NCI-H82 treated with DMSO at 0.1 percent for 48 hours (cell line): ENCODE measurements around the gene KDM4B.
"Not testable (repeated sequence)": the region's sequence is repeated elsewhere in the genome, so short reads cannot be mapped to it uniquely, and the experiment has no call there.

Source experiments
- DNase-seq: peaks from one replicate; lab custom pipeline; 2025; ENCODE audit not compliant: unreplicated experiment; lab: John Stamatoyannopoulos, UW

KDM4B gene

DNA sequence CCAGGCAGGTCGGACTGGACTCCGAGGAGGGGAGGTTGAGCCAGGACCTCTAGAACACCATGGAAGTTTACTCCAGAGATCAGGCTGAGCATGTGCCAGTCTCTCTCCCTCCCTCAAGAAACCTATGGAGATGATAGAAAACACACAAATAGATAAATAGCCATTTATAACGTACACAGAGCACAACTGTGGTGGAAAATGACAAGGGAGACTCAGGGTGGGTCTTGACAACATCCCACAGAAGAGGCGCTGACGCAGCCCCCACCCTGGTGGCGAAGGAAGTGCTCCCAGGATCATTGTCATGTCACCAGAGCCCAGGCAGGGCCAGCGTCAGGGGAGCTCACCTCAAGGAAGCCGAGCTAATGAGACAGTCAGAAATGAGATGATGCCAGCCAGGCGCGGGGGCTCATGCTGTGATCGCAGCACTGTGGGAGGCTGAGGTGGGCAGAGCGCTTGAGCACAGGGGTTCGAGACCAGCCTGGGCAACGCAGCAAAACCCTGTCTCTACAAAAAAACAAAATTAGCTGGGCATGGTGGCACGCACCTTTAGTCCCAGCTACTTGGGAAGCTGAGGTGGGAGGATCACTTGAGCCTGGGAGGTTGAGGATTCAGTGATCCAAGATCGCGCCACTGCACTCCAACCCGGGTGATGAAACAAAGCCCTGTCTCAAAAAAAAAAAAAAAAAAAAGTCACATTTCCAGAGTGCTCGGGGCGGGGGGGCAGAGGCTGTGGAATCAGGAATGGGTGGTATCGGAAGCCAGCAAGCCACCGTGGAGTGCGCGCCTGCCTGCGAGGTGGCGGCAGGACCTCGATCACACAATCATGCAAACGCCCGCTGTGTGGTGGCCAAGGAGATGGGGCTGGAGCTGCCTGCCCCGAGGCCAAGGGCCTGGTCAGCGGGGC lies 178.4 kb downstream of the KDM4B start:
- no peak for DNase-seq

- no peak for DNase-seq
Observed at GRCh38 chr19:5147978-5148793, 179.3 kb downstream of the KDM4B start.

DNA sequence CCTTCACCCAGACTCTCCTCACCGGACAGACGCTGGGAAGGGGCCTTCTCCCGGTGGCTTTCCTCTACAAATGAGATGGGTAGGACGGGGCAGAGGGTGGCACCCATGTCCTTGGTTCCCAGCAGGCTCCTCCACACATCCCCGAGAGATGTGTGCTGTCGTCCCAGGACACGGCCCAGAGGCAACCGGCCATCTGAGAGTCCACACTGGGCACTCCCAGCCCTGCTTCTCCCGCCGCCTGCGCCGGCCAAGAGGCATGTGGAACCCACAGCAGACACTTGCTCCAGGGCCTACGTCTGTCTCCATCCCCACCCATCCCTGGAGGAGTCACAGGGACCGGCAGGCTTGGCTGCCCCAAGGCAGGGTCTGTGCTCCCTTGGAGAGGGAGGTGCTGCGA lies 179.9 kb downstream of the KDM4B start:
- DNase-seq = no peak

- DNase-seq = no peak
Observed at GRCh38 chr19:5149508-5149907, 180.6 kb downstream of the KDM4B start.

- no peak for DNase-seq
Observed at GRCh38 chr19:5149932-5150901, 181.3 kb downstream of the KDM4B start.

DNA sequence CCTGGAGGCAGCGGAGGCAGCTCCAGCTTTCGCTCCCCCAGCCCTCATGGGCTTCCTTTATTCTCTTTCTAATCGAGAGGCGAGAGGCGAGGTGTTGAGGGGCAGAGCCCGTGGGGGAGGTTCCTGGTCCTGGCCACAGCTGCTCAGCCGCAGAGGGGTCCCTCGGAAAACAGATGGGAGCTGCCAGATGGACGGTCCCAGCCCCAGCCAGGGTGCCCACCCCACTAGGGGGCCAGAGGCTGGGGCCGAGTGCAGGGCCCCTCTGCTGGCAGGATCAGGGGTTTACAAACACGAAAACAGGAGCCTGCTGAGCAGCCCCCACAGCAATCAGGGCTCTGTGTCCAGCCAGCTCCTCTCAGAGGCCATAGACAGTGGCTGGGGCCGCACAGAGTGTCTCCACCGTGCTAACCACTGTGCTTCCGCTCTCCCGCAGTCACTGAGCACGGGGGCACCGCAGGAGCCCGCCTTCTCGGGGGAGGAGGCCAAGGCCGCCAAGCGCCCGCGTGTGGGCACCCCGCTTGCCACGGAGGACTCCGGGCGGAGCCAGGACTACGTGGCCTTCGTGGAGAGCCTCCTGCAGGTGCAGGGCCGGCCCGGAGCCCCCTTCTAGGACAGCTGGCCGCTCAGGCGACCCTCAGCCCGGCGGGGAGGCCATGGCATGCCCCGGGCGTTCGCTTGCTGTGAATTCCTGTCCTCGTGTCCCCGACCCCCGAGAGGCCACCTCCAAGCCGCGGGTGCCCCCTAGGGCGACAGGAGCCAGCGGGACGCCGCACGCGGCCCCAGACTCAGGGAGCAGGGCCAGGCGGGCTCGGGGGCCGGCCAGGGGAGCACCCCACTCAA lies 182.2 kb downstream of the KDM4B start:
- DNase-seq = no peak

DNA sequence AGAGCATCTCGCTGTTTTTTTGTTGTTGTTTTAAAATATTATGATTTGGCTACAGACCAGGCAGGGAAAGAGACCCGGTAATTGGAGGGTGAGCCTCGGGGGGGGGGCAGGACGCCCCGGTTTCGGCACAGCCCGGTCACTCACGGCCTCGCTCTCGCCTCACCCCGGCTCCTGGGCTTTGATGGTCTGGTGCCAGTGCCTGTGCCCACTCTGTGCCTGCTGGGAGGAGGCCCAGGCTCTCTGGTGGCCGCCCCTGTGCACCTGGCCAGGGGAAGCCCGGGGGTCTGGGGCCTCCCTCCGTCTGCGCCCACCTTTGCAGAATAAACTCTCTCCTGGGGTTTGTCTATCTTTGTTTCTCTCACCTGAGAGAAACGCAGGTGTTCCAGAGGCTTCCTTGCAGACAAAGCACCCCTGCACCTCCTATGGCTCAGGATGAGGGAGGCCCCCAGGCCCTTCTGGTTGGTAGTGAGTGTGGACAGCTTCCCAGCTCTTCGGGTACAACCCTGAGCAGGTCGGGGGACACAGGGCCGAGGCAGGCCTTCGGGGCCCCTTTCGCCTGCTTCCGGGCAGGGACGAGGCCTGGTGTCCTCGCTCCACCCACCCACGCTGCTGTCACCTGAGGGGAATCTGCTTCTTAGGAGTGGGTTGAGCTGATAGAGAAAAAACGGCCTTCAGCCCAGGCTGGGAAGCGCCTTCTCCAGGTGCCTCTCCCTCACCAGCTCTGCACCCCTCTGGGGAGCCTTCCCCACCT lies 183.3 kb downstream of the KDM4B start:
- no peak for DNase-seq

DNA sequence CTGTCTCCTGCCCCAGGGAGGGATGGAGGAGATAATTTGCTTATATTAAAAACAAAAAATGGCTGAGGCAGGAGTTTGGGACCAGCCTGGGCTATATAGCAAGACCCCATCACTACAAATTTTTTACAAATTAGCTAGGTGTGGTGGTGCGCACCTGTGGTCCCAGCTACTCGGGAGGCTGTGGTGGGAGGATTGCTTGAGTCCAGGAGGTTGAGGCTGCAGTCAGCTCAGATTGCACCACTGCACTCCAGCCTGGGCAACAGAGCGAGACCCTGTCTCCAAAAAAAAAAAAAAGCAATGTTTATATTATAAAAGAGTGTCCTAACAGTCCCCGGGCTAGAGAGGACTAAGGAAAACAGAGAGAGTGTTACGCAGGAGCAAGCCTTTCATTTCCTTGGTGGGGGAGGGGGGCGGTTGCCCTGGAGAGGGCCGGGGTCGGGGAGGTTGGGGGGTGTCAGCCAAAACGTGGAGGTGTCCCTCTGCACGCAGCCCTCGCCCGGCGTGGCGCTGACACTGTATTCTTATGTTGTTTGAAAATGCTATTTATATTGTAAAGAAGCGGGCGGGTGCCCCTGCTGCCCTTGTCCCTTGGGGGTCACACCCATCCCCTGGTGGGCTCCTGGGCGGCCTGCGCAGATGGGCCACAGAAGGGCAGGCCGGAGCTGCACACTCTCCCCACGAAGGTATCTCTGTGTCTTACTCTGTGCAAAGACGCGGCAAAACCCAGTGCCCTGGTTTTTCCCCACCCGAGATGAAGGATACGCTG lies 184.0 kb downstream of the KDM4B start:
- DNase-seq = no peak

- no peak for DNase-seq
Observed at GRCh38 chr19:5153601-5154128, 184.8 kb downstream of the KDM4B start.

- DNase-seq = no peak
Observed at GRCh38 chr19:5154129-5154798, 185.4 kb downstream of the KDM4B start.

GRCh38 chr19:5154799-5155426 lies 186.0 kb downstream of the KDM4B start:
- DNase-seq = no peak

GRCh38 chr19:5155586-5156210 lies 186.8 kb downstream of the KDM4B start:
- no peak for DNase-seq

DNA sequence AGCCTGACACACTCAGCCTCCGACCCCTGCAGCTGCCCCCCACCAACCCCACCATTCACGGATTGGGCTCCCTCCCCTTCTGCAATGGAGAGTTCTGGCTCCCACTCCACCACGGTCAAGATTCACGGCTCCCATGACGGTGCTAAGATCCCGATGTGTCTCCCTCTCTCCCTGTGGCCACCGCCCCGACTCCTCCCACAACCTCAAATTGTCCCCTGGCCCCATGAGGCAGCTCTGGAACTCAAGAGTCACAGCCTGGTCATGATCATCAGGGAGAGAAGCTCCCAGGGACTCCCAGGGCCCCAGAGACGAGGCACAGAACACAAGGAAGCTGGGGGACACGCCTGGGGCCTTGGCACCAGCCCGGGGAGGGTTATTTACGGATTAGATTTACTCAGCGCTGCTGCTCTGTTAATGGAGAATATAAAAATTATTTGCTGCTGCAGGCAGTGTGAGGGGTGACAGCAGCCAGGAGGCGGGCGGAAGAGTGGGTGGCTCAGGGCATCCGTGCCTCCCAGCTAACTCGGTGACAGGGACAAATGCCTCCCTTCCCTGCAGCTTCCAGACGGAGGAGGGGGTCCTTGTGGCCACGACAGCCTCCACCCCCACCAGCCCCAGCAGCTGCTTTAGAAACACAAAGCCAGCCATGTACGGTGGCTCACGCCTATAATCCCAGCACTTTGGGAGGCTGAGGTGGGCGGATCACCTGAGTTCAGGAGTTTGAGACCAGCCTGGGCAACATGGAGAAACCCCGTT lies 187.5 kb downstream of the KDM4B start:
- no peak for DNase-seq

DNA sequence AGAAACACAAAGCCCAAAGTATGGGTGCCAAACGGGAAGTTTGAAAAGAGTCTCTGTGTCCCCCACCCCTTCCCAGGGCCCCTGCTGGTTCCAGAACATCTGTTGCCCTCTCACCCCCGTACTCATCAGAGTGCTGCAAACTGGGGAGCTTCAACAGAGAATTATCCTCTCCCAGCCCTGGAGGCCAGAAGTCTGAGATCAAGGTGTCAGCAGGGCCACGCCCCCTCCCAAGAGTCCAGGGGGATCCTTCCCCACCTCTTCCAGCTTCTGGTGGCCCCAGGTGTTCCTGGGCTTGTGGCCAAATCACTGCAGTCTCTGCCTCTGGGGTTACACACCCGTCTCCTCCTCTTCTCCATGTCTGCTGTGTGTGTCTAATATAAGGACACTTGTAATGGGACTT lies 188.3 kb downstream of the KDM4B start:
- DNase-seq = no peak

DNA sequence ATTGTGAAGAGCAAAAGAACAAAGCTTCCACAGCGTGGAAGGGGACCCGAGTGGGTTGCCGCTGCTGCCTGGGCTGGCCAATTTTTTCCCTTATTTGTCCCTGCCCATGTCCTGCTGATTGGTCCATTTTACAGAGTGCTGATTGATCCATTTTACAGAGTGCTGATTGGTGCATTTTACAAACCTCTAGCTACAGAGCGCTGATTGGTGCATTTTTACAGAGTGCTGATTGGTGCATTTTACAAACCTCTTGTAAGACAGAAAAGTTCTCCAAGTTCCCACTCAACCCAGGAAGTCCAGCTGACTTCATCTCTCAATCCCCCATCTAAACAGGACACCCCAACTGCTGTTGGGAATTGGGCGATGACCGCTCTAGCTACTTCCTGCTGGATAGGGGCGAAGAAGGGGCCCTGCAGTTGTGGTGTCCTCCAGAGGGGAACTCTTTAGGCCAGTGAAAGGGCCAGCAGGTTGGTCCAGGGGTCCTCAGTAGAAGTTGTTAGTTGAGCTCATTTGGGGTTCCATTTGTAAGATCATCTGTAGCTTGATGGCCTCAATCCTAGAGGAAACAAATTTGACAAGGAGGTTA lies 189.7 kb downstream of the KDM4B start:
- not testable (repeated sequence) for DNase-seq
